Measurements from ENCODE around the gene ANO2.
A peak's percentile ranks its signal among the peaks of the same experiment; 100 is the strongest.
"Not testable (repeated sequence)": the region's sequence is repeated elsewhere in the genome, so short reads cannot be mapped to it uniquely, and the experiment has no call there.

The ANO2 gene

DNA sequence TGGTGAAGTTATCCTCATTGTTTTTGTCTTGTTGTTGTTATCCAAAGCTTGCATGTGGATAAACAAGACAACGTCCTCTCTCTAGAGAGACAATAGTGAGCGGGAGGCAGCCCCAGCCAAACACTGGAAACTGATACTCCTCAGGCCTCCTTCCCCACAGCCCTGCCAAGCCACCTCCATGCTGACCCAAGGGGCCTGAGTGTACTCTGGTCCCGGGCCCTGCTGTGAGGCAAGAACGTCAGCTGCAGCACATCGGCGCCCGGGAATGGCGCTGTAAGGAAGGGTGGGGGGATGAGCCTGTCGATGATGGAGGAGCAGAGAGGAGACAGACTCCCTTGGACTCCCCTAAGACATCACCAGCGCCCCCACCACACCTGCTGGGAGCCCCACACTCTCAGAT is 83.6 kb downstream of the ANO2 start:
- DNase-seq = no peak

GRCh38 chr12:5856692-5857091 is 88.4 kb downstream of the ANO2 start:
- no peak for DNase-seq
- intact Hi-C loops (cut with DNase I) = no loop called here

More for the DNA sequence above, 83.6 kb downstream of the ANO2 start:
- intact Hi-C loops (cut with DNase I) = no loop called here

DNA sequence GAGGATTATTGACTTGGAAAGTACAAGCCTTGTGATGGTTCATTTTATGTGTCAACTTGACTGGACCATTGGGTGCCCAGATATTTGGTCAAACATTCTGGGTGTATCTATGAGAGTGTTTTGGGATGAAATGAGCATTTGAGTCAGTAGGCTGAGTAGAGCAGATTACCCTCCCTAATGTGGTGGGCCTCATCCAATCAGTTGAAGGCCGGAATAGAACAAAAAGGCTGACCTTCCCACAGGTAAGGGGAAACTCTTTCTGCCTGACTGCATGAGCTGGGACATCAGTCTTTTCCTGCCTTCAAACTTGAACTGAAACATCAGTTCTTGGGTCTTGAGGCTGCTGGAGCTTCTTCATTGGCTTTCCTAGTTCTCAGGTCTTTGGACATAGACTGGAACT is 98.1 kb downstream of the ANO2 start:
- no peak for DNase-seq
- intact Hi-C loops (cut with DNase I) = no loop called here

DNA sequence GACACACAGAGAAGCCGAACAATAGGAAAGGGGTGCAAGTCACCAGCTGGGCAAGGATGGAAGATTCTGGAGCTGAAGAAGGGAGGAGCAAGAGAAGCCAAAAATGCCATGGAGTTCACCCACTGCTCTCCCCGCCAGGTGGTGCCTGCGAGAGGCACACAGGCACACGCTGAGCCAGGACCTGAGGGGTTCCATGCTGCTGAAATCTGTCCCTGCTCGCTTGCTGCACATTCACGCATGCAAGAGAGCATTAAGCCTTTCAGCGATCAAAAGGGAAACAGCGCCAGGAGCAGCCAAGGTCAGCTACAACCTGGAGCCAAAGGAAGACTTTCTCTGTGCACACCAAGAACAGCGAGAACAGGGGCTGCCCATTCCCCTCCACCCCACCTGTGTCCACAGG is 104.1 kb downstream of the ANO2 start:
- intact Hi-C loops (cut with DNase I) = no loop called here
- DNase-seq = no peak

DNA sequence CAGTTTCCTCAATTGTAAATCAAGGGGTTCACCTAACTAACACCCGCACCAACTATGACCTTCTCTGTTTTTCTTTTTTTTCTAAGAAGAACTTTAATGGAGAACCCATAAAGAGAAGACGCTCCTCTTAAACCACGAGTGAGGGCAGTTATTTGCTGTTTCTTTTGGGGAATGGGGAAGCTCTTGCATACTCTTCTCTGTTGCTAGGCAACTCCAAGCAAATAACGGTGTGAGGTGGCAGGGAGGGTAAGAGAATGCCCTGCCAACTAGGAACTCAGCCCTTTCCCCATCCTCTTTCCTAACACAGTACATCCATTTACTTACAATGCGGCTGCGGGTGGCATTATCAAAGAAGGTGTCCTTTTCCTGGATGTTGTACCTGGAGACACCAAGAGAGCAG is 114.9 kb downstream of the ANO2 start:
- no peak for DNase-seq
- intact Hi-C loops (cut with DNase I) = no loop called here

- intact Hi-C loops (cut with DNase I) = no loop called here
- DNase-seq = no peak
Measured at GRCh38 chr12:5827591-5827990, 117.5 kb downstream of the ANO2 start.

DNA sequence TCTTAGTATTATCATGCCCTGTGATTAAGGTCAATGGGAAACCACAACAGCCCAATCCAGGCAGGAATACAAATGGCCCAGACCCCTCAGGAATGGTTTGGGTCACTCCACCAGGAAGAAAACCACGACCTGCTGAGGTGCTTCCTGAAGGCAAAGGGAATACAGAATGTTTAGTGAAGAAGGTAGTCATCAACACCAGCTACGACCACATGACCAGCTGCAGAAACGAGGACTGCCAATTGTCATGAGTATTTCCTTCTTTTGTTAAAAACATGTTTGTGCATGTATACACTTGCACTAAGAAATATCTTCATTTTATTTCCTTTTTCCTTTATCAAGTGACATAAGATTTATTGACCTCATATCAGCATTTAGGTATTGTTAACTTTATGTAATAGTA is 119.3 kb downstream of the ANO2 start:
- DNase-seq; intact Hi-C loops (cut with DNase I): not testable (repeated sequence)

- intact Hi-C loops (cut with DNase I) = not testable (repeated sequence)
Measured at GRCh38 chr12:5818877-5819276, 126.2 kb downstream of the ANO2 start.

DNA sequence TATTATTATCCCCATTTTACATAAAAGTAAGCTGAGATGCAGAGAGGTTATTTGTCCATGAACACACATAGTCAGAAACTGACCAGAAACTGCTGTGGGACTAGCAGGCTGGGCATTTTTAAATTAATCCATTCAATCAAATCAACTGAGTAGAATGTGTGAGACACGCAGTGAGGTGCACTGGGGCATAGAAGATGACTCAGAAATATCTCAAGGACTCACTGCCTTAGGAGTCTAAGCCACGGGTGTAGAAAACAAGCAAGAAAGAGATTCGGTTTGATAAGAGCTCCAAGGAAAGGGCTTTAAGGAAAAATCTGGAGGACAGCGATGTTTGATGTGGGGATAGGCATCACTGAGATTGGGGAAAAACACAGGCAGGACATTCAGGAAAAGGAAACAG is 127.8 kb downstream of the ANO2 start:
- no peak for DNase-seq
- intact Hi-C loops (cut with DNase I) = no loop called here

More at GRCh38 chr12:5818877-5819276, 126.2 kb downstream of the ANO2 start:
- DNase-seq = not testable (repeated sequence)

DNA sequence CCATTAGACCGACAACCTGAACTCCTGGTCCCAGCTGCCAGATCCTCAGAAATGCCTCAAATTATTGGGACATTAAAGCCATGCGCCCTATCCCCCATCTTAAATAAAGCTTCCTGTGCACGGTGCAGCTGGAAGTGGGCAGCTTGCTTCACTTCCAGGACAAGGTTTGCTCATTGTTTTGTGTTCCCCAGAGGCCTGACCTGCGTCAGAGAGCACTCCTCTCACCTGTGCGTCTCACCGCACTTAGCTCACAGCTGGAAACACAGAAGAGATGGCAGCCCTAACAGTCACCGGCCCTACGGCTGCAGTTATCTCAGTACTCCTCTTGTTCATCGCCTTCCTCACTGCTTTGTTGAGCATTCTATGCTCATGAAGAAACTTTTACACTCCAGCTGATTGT is 135.5 kb downstream of the ANO2 start:
- no peak for DNase-seq
- intact Hi-C loops (cut with DNase I) = no loop called here

- DNase-seq = no peak
- intact Hi-C loops (cut with DNase I) = no loop called here
Measured at GRCh38 chr12:5808981-5809380, 136.1 kb downstream of the ANO2 start.

GRCh38 chr12:5807514-5808219 is 137.4 kb downstream of the ANO2 start:
- no peak for DNase-seq
- intact Hi-C loops (cut with DNase I) = no loop called here

DNA sequence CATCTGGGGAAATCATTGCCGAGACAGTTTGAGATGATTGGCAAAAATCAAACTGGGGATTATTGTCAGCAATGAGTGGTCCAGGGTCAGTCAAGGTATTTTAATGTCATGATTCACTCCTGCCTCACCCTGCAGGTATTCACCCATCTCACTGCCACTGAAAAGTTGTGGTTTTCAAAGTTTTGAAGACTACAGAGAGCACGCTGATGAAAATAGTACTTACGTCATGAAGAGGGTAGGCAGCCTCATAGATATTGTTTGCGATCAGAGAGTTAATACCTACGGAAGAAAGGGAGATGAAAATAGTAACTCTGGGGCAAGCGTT is 138.0 kb downstream of the ANO2 start:
- DNase-seq = no peak
- intact Hi-C loops (cut with DNase I) = no loop called here

- DNase-seq = no peak
- intact Hi-C loops (cut with DNase I) = no loop called here
Measured at GRCh38 chr12:5806371-5807089, 138.5 kb downstream of the ANO2 start.

GRCh38 chr12:5803532-5803931 is 141.5 kb downstream of the ANO2 start:
- intact Hi-C loops (cut with DNase I) = no loop called here
- no peak for DNase-seq

DNA sequence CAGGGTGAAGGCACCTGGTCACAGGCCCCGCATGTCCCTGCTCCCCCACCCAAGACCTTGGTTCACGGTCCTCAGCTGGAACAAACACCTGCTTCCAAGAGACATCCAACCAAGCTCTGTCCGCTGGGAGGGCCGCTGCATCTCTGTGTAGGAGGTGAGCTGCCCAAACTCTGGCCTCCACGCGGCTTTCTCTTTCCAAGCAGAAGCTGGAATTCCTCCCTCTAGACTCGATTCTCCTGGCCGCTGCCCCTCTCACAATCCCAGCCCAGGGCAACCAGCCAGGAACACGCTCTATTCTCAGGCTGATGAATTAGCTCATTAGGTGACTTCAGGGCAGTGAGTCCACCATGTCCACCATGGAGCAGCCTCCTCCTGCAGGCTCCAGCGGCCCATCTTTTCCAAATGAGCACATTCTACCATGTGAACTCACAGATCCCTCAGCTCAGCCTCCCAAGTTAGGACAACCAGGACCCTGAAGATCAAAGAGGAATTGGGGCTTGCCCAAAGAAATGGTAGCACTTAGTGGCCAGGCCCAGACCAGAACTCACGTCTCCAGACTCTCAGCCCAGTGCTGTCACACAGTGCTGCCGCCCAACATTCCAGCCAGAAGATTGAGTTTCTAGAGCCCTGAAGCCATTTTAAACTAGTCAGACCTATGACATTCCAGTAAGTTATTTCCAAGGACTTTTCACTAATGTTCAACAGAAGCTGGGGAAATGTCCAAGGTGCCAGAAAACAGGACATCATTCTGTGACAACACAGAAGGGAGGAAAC is 146.6 kb downstream of the ANO2 start:
- intact Hi-C loops (cut with DNase I) = no loop called here
- DNase-seq = peak in 2 of 10 donors; percentile 20 to 80

DNA sequence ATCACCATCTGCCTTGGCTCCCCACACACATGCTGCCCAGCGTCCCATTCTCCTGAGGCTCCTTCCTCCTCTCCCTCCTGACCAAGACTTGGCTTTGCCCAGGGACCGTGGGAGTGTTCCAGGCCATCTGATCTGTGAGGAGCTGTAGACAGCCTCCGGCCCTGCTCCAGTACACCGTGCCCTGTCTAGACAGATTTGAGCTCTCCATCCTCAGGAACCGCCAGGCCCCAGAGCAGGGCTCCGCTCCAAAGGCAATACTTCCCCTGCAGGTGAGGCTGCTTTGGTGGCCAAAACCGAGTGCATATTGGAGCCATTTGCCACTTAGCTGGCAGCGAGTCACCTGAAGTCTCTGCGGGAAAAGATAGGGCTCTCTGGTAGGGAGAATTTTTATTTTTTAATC is 147.4 kb downstream of the ANO2 start:
- intact Hi-C loops (cut with DNase I) = no loop called here
- DNase-seq = no peak

DNA sequence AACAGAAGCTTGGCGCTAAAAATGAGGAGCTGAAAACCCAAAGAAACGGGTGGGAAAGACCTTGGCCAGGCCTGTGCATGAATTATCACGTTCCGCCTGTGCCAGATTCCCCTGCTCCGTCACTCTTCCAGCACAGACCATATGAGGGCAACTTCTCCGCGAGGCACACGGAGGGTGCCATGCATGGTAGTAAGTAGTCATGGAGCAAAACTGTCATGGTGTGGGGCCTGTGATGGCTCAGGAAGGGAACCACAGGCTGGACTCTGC is 148.2 kb downstream of the ANO2 start:
- DNase-seq = no peak
- intact Hi-C loops (cut with DNase I) = no loop called here

- DNase-seq = no peak
- intact Hi-C loops (cut with DNase I) = no loop called here
Measured at GRCh38 chr12:5796171-5796958, 148.7 kb downstream of the ANO2 start.

GRCh38 chr12:5794156-5794555 is 150.9 kb downstream of the ANO2 start:
- DNase-seq = no peak
- intact Hi-C loops (cut with DNase I) = no loop called here

- intact Hi-C loops (cut with DNase I) = no loop called here
- no peak for DNase-seq
Measured at GRCh38 chr12:5792343-5792742, 152.7 kb downstream of the ANO2 start.

Measured in posterior cingulate gyrus (tissue), 11 donors.